Keratinocyte (primary cell): ENCODE measurements around the gene BET1L.
"Not testable (repeated sequence)": the region's sequence is repeated elsewhere in the genome, so short reads cannot be mapped to it uniquely, and the experiment has no call there.

Experiments used
- CTCF ChIP-seq, 3 experiments: IDR thresholded peaks in 1 of 3; conservative IDR thresholded peaks in 1 of 3; optimal IDR thresholded peaks in 1 of 3; 2 replicates in 2 of 3; 3 replicates in 1 of 3; pipeline versions ENCODE3 to v1.5.1; 2011; ENCODE audit warnings: low read length in 3 of 3, mild to moderate bottlenecking in 3 of 3, moderate library complexity in 2 of 3, control low read depth in 1 of 3, inconsistent platforms in 1 of 3; ENCODE audit not compliant: insufficient read depth in 2 of 3; ENCODE audit errors: extremely low read depth in 1 of 3
- EZH2 ChIP-seq: IDR thresholded peaks from one replicate; pipeline ENCODE4 v1.6.1; 2012; ENCODE audit warnings: inconsistent platforms, mild to moderate bottlenecking, low read length, moderate library complexity

DNA sequence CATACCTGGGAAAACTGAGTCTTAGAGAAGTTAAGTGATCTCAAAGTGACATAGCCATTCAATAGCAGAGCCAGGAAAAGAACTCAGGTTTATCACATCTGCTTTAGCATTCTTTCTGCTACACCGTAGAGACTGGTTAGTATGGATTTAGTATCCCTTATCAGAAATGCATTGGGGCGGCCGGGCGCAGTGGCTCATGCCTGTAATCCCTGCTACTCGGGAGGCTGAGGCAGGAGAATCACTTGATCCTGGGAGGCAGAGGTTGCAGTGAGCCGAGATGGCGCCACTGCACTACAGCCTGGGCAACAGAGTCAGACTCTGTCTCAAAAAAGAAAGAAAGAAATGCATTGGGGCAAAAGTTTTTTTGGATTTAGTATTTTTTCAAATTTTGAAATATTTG is 31.1 kb upstream of the BET1L start:
- TF ChIP-seq CTCF (optimal IDR thresholded peaks at IDR 0.05 in 1 of 3, IDR thresholded peaks at IDR 0.05 in 1 of 3, conservative IDR thresholded peaks at IDR 0.05 in 1 of 3; ENCODE audit: extremely low read depth in 1 of 3, insufficient read depth in 2 of 3, low read length in 3 of 3); EZH2: not testable (repeated sequence)
